T-cell (primary cell): ENCODE results near the gene FAM20C. TPM values are rescaled to one million over a fixed set of nuclear protein-coding genes. Genes with fewer than 3 reads are reported as not detected.

Experiments used
- ATAC-seq, 4 experiments: fragments of 200-7000 bp in 3 of 4; fragments of 150-1000 bp in 1 of 4; cut with Tn5 transposase; replicated peaks in 1 of 4; 1 replicate in 3 of 4; 2 replicates in 1 of 4; pipeline ENCODE4 v1.10.0; 2021; ENCODE audit warnings: moderate library complexity in 3 of 4, mild to moderate bottlenecking in 2 of 4, moderate number of reproducible peaks in 1 of 4
- CTCF ChIA-PET, 2 donors: fragments of 300-600 bp; sonication (Branson Sonifier 250); formaldehyde crosslinking; loops; one replicate each; lab custom pipeline; 2022; ENCODE audit warnings: antibody characterized with exemption in 2 of 2; lab: Charles Lee
- POLR2A ChIA-PET, 2 donors: fragments of 300-600 bp; sonication (Branson Sonifier 250); formaldehyde crosslinking; loops; one replicate each; lab custom pipeline; 2022; ENCODE audit warnings: antibody characterized with exemption in 2 of 2; lab: Charles Lee
- DNase-seq, 35 experiments: peaks; one replicate each; pipeline versions ENCODE4 v3.0.0 to v3.0.0-alpha.2; 2013 to 2023
- H3K27ac ChIP-seq: one replicate; pipeline ENCODE4 v1.5.1; 2013; ENCODE audit warnings: low read length
- H3K27me3 ChIP-seq, 2 experiments: replicated peaks in 1 of 2; 1 replicate in 1 of 2; 2 replicates in 1 of 2; pipeline versions ENCODE4 v1.6.1 to v1.7.0; 2013; ENCODE audit warnings: low read length in 1 of 2, mixed read lengths in 1 of 2; ENCODE audit not compliant: control insufficient read depth in 2 of 2, insufficient read depth in 2 of 2; ENCODE audit errors: extremely low read depth in 1 of 2
- H3K36me3 ChIP-seq, 2 donors: 1 replicate in 1 of 2; 2 replicates in 1 of 2; pipeline versions ENCODE4 v1.6.1 to v1.7.0; 2013; ENCODE audit warnings: low read length in 1 of 2; ENCODE audit not compliant: control insufficient read depth in 2 of 2, insufficient read depth in 1 of 2; ENCODE audit errors: extremely low read depth in 1 of 2
- H3K4me1 ChIP-seq, 2 experiments: 1 replicate in 1 of 2; 2 replicates in 1 of 2; pipeline versions ENCODE4 v1.6.1 to v1.7.0; 2013; ENCODE audit warnings: low read length in 2 of 2, mixed read lengths in 1 of 2; ENCODE audit not compliant: insufficient read depth in 2 of 2, control insufficient read depth in 1 of 2; ENCODE audit errors: extremely low read depth in 1 of 2
- H3K4me3 ChIP-seq, 2 donors: 1 replicate in 1 of 2; 2 replicates in 1 of 2; pipeline versions ENCODE4 v1.5.1 to v1.7.0; 2013; ENCODE audit warnings: mild to moderate bottlenecking in 2 of 2, low read length in 1 of 2, moderate library complexity in 1 of 2; ENCODE audit not compliant: control insufficient read depth in 1 of 2; ENCODE audit errors: extremely low read depth in 1 of 2
- H3K9me3 ChIP-seq: 2 replicates; pipeline ENCODE4 v1.7.0; 2013
- H3K27ac Mint-ChIP-seq, 2 donors: one replicate each; pipeline ENCODE4 v1.8.0; 2020 to 2021; ENCODE audit warnings: mild to moderate bottlenecking in 2 of 2, mixed read lengths in 2 of 2
- H3K27me3 Mint-ChIP-seq, 2 donors: one replicate each; pipeline ENCODE4 v1.8.0; 2021 to 2022; ENCODE audit warnings: mixed read lengths in 2 of 2
- H3K36me3 Mint-ChIP-seq: one replicate; pipeline ENCODE4 v1.8.0; 2021; ENCODE audit warnings: mixed read lengths
- H3K4me1 Mint-ChIP-seq, 3 donors: one replicate each; pipeline ENCODE4 v1.8.0; 2020 to 2022; ENCODE audit warnings: mixed read lengths in 3 of 3, mild to moderate bottlenecking in 1 of 3
- H3K4me3 Mint-ChIP-seq, 3 donors: one replicate each; pipeline ENCODE4 v1.8.0; 2020 to 2022; ENCODE audit warnings: mild to moderate bottlenecking in 3 of 3, mixed read lengths in 3 of 3, moderate library complexity in 3 of 3
- H3K9me3 Mint-ChIP-seq, 3 donors: one replicate each; pipeline ENCODE4 v1.8.0; 2020 to 2022; ENCODE audit warnings: mixed read lengths in 3 of 3
- WGBS: methylation state at CpG from one replicate; pipeline ENCODE4 v1.1.5; 2013; ENCODE audit warnings: missing lambda C conversion rate; ENCODE audit not compliant: insufficient coverage; 5-methylcytosine and 5-hydroxymethylcytosine counted together
- total RNA-seq, 35 experiments: library from RNA in 6 of 35; stranded (reverse) in 6 of 35; fragments of 120-200 nt in 1 of 35; gene quantifications; one replicate each; pipeline versions ENCODE4 v1.2.1 to v1.2.4 and lab custom pipeline; 2013 to 2026

The FAM20C gene
- total RNA-seq, 5 donors from 2014 or later (not counting 1 experiment from before 2014, with no cell fraction given), result 0.18 to 2.0 (median 1.2) TPM

DNA sequence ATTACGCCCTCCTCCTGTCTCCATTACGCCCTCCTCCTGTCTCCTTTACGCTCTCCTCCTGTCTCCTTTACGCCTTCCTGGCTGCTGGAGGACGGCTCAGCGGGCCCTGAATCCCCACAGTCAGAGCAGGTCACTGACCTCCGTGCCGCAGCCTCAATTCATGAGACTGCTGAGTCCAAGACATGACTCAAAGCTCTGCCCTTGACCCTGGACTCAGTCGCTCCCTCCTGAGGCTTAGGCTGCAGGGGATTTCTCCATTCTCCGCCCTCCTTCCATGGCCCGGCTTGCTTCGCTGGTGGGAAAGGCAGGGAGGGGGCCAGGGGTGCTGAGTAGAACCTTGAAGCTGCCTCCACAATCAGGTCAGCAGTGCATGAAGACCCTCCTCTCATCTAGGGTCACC is 76.6 kb downstream of the FAM20C start:
- peaks cover 8 to 12% (median 10%) of the 10 kb centered on the region in 3 donors for H3K9me3 Mint-ChIP-seq
- peaks cover 2% of the 10 kb centered on the region for H3K36me3 Mint-ChIP-seq
- Histone ChIP-seq H3K27ac (no peak overlapping the region), H3K4me1 (no peaks in the 10 kb centered on the region), H3K4me3 (no peak overlapping the region), H3K27me3 (no peaks in the 10 kb centered on the region), H3K9me3 (no peaks in the 10 kb centered on the region), H3K36me3 (no peaks in the 10 kb centered on the region)
- H3K4me1 Mint-ChIP-seq, result peaks cover 0 to 7% (median 0%) of the 10 kb centered on the region in 3 donors
- no peak overlapping the region for H3K27ac Mint-ChIP-seq
- DNase-seq, result no peak
- no peak for ATAC-seq
- no peaks in the 10 kb centered on the region for H3K27me3 Mint-ChIP-seq
- WGBS, result 95% methylated on average over 6 of the region's 12 CpGs
- ChIA-PET POLR2A (no interaction called here), CTCF (no interaction called here)
- no peak overlapping the region for H3K4me3 Mint-ChIP-seq

DNA sequence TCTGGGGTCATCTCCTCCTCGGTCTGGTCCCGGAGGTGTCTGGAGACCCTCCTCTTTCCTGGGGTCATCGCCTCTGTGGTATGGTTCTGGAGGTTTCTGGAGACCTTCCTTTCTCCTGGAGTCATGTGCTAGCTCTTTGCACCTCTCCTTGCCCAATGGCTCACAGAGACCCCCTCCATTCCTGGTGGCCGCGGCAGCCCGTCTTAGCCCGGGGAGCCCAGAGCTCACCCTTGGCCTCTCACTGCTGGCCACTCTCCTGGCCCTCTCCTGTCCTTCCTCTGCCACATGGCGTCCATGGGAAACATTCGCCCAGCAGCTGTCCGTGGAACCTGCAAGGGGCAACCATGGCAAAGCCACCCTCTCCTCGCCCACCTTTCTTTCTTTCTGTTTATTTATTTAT is 77.3 kb downstream of the FAM20C start:
- Mint-ChIP-seq H3K36me3 (peaks cover 2% of the 10 kb centered on the region), H3K4me3 (no peak overlapping the region), H3K9me3 (peaks cover 14 to 19% (median 18%) of the 10 kb centered on the region in 3 donors), H3K27me3 (no peaks in the 10 kb centered on the region), H3K27ac (no peak overlapping the region), H3K4me1 (peaks cover 0 to under 1% (median 0%) of the 10 kb centered on the region in 3 donors)
- Histone ChIP-seq H3K27ac (no peak overlapping the region), H3K9me3 (no peaks in the 10 kb centered on the region), H3K4me1 (no peaks in the 10 kb centered on the region), H3K36me3 (no peaks in the 10 kb centered on the region), H3K4me3 (no peak overlapping the region), H3K27me3 (no peaks in the 10 kb centered on the region)
- ChIA-PET POLR2A (no interaction called here), CTCF (no interaction called here)
- WGBS, result 77% methylated on average over 5 of the region's 11 CpGs
- ATAC-seq (no peak), DNase-seq (no peak)

- CTCF ChIA-PET, result no interaction called here
- ATAC-seq (no peak), DNase-seq (no peak)
- no peaks in the 10 kb centered on the region for H3K4me1 Mint-ChIP-seq
- Histone ChIP-seq H3K36me3 (no peaks in the 10 kb centered on the region), H3K4me1 (no peaks in the 10 kb centered on the region), H3K4me3 (no peak overlapping the region), H3K27me3 (no peaks in the 10 kb centered on the region), H3K27ac (no peak overlapping the region), H3K9me3 (no peaks in the 10 kb centered on the region)
- H3K36me3 Mint-ChIP-seq, result peaks cover 2% of the 10 kb centered on the region
- WGBS, result 62% methylated on average over 6 of the region's 11 CpGs
- H3K4me3 Mint-ChIP-seq, result no peak overlapping the region
- no peak overlapping the region for H3K27ac Mint-ChIP-seq
- POLR2A ChIA-PET, result no interaction called here
- peaks cover 14 to 23% (median 23%) of the 10 kb centered on the region in 3 donors for H3K9me3 Mint-ChIP-seq
- H3K27me3 Mint-ChIP-seq, result no peaks in the 10 kb centered on the region
Measured at GRCh38 chr7:270351-270983, 78.1 kb downstream of the FAM20C start.

DNA sequence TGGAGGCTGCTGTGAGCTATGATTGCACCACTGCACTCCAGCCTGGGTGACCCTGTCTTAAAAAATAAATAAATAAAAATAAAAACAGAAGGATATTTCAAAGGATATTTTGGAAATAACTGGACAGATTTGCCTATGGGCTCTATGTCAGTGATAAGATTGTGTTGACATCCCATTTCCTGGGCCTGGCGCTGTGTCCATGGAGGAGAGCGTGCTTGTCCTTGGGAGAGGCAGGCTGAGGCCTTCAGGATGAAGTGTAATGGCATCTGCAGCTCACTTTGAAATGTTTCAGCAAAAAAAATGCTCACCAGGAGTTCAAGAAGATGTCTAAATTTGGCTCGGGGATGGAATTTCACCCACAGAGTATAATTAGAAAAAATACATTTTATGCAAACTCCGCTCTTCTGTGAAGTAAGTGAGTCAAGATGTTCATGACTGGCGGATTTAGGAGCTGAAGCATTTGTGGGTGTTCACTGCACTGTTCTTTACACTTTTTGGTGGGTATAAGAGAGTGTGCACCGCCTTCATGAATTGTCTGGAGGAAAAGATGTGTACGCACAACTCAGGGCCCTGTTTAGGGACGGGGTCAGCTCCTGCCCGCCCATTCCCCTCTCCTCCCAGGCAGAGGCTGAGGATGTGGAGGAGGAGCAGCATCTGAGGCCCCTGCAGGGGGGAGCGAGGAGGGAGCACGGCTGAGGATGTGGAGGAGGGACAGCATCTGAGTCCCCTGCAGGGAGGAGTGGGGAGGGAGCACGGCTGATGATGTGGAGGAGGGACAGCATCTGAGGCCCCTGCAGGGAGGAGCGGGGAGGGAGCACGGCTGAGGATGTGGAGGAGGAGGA is 79.1 kb downstream of the FAM20C start:
- ChIA-PET CTCF (no interaction called here), POLR2A (no interaction called here)
- DNase-seq, result no peak
- H3K36me3 Mint-ChIP-seq, result peaks cover 2% of the 10 kb centered on the region
- peaks cover 0 to 2% of the 10 kb centered on the region in 2 donors for H3K27me3 Mint-ChIP-seq
- H3K9me3 Mint-ChIP-seq, result peaks cover 14 to 23% (median 23%) of the 10 kb centered on the region in 3 donors
- H3K4me1 Mint-ChIP-seq, result no peaks in the 10 kb centered on the region
- Histone ChIP-seq H3K36me3 (no peaks in the 10 kb centered on the region), H3K4me3 (no peak overlapping the region), H3K27ac (no peak overlapping the region), H3K4me1 (no peaks in the 10 kb centered on the region), H3K9me3 (no peaks in the 10 kb centered on the region), H3K27me3 (peaks cover 0 to 8% of the 10 kb centered on the region in 2 experiments)
- ATAC-seq, result no peak
- no peak overlapping the region for H3K4me3 Mint-ChIP-seq
- H3K27ac Mint-ChIP-seq, result no peak overlapping the region
- WGBS, result 79% methylated on average over 7 of the region's 14 CpGs

DNA sequence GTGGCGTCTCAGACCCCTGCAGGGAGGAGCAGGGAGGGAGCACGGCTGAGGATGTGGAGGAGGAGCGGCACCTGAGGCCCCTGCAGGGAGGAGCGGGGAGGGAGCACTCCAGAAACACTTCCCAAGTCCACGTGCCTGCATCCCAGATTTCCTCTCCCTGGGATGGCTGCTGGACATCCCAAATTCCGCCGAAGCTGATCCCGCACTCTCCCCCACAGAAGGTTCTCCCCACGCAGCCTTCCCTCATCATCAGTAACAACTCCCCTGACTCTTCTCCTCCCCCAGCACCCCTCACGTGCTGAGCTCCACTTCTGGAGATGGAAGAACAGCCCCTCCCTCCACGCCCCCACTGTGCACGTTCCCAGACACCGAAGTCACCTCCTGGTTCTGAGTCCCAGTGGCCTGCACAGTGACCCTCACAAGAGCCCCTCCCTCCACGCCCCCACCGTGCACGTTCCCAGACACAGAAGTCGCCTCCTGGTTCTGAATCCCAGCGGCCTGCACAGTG is 79.8 kb downstream of the FAM20C start:
- Histone ChIP-seq H3K36me3 (no peaks in the 10 kb centered on the region), H3K9me3 (no peaks in the 10 kb centered on the region), H3K27me3 (peaks cover 0 to 14% of the 10 kb centered on the region in 2 experiments), H3K4me1 (no peaks in the 10 kb centered on the region), H3K27ac (no peak overlapping the region), H3K4me3 (no peak overlapping the region)
- ATAC-seq (no peak), DNase-seq (no peak)
- POLR2A ChIA-PET, result no interaction called here
- peaks cover 1 to 2% of the 10 kb centered on the region in 2 donors for H3K27me3 Mint-ChIP-seq
- H3K27ac Mint-ChIP-seq, result no peak overlapping the region
- peaks cover 2% of the 10 kb centered on the region for H3K36me3 Mint-ChIP-seq
- no peaks in the 10 kb centered on the region for H3K4me1 Mint-ChIP-seq
- 89% methylated on average over 13 of the region's 18 CpGs for WGBS
- H3K9me3 Mint-ChIP-seq, result peaks cover 16 to 24% (median 23%) of the 10 kb centered on the region in 3 donors
- CTCF ChIA-PET, result no interaction called here
- H3K4me3 Mint-ChIP-seq, result no peak overlapping the region

- Mint-ChIP-seq H3K4me1 (no peaks in the 10 kb centered on the region), H3K4me3 (no peak overlapping the region), H3K27ac (no peak overlapping the region), H3K36me3 (peaks cover 2% of the 10 kb centered on the region), H3K9me3 (peaks cover 19 to 26% (median 23%) of the 10 kb centered on the region in 3 donors), H3K27me3 (peaks cover 2 to 6% of the 10 kb centered on the region in 2 donors)
- ChIA-PET POLR2A (no interaction called here), CTCF (no interaction called here)
- DNase-seq, result no peak
- Histone ChIP-seq H3K4me3 (no peak overlapping the region), H3K27ac (no peak overlapping the region), H3K4me1 (no peaks in the 10 kb centered on the region), H3K27me3 (peaks cover 0 to 18% of the 10 kb centered on the region in 2 experiments), H3K36me3 (no peaks in the 10 kb centered on the region), H3K9me3 (no peaks in the 10 kb centered on the region)
- WGBS, result 81% methylated on average over 14 of the region's 14 CpGs
- no peak for ATAC-seq
Measured at GRCh38 chr7:272631-273030, 80.3 kb downstream of the FAM20C start.
